Lower leg skin (tissue), 3 donors: Measurements from ENCODE around the gene CLDN16.

ENCODE experiments used
- POLR2A ChIP-seq, 2 donors: fragments of 450-650 bp; IDR thresholded peaks; one replicate each; pipeline ENCODE4 v1.6.1; 2016 to 2017; ENCODE audit warnings: antibody characterized with exemption in 2 of 2, mild to moderate bottlenecking in 1 of 2, moderate library complexity in 1 of 2
- TF ChIP-seq, protein P1 (sequence below), 3 donors: fragments of 450-650 bp; IDR thresholded peaks; one replicate each; pipeline ENCODE4 v1.5.1; 2016; ENCODE audit warnings: antibody characterized with exemption in 3 of 3, mild to moderate bottlenecking in 3 of 3, moderate library complexity in 2 of 3

DNA sequence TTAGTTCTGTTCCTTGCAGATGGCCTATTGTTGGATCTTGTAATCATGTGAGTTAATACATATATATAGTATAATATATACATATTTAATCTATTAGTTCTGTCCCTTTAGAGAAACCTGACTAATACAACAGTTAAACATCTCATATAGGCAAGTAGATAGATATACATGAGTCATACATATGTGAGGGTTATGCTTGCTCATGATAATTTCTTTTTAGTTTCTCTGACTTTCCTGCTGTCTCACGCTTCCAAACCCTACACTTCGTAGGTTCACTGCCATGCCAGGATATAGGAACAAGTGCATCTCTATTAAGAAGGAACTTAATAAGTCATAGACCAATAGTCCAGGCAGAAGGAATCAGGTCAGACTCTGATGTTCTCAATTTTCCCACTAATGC, 16.8 kb upstream of the CLDN16 start:
- TF ChIP-seq, protein P1, sequence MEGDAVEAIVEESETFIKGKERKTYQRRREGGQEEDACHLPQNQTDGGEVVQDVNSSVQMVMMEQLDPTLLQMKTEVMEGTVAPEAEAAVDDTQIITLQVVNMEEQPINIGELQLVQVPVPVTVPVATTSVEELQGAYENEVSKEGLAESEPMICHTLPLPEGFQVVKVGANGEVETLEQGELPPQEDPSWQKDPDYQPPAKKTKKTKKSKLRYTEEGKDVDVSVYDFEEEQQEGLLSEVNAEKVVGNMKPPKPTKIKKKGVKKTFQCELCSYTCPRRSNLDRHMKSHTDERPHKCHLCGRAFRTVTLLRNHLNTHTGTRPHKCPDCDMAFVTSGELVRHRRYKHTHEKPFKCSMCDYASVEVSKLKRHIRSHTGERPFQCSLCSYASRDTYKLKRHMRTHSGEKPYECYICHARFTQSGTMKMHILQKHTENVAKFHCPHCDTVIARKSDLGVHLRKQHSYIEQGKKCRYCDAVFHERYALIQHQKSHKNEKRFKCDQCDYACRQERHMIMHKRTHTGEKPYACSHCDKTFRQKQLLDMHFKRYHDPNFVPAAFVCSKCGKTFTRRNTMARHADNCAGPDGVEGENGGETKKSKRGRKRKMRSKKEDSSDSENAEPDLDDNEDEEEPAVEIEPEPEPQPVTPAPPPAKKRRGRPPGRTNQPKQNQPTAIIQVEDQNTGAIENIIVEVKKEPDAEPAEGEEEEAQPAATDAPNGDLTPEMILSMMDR (IDR thresholded peaks at IDR 0.05): no peak
- no peak for TF ChIP-seq POLR2A (IDR thresholded peaks at IDR 0.05)
